SK-N-SH (cell line): ENCODE data around the gene IGSF11. TPM values are rescaled to one million over a fixed set of nuclear protein-coding genes. Genes with fewer than 3 reads are reported as not detected.

ENCODE experiments used
- CTCF ChIA-PET: fragments of 300-600, 350-600 bp; formaldehyde crosslinking; extraction: SDS; loops from one replicate; lab custom pipeline; 2021; lab: Yijun Ruan, JAX
- POLR2A ChIA-PET: fragments of 350-600 bp; sonication (Branson Sonifier 250); formaldehyde crosslinking; extraction: SDS; loops from one replicate; lab custom pipeline; 2020; ENCODE audit warnings: antibody characterized with exemption, inconsistent platforms; lab: Yijun Ruan, JAX
- DNase-seq: peaks from one replicate; pipeline ENCODE4 v3.0.0; 2012
- H2AFZ ChIP-seq: fragments of 200-600 bp; sonication (generic); 2 replicates; pipeline ENCODE4 v1.8.1; 2016; ENCODE audit warnings: antibody characterized with exemption, mild to moderate bottlenecking, low read depth
- H3F3A ChIP-seq: fragments of 200-600 bp; sonication (generic); replicated peaks from 2 replicates; pipeline ENCODE3; 2016; ENCODE audit warnings: antibody characterized with exemption, mild to moderate bottlenecking; ENCODE audit not compliant: insufficient read depth
- H3K27ac ChIP-seq, 2 experiments: fragments of 200-500 bp in 1 of 2; fragments of 200-600 bp in 1 of 2; sonication (Bioruptor generic) in 1 of 2; sonication (generic), shearing (Covaris generic) in 1 of 2; 2 replicates each; pipeline versions ENCODE4 v1.5.1 to v1.6.1; 2014 to 2016; ENCODE audit warnings: low read depth in 2 of 2, inconsistent platforms in 1 of 2, low read length in 1 of 2, mild to moderate bottlenecking in 1 of 2, mixed read lengths in 1 of 2
- H3K27me3 ChIP-seq: fragments of 200-600 bp; sonication (generic), shearing (Covaris generic); 2 replicates; pipeline ENCODE4 v1.6.1; 2016; ENCODE audit warnings: mixed run types; ENCODE audit not compliant: insufficient read depth
- H3K36me3 ChIP-seq, 2 experiments: fragments of 200-500 bp in 1 of 2; fragments of 200-600 bp in 1 of 2; sonication (Bioruptor generic) in 1 of 2; sonication (generic) in 1 of 2; replicated peaks in 1 of 2; 2 replicates each; pipeline versions ENCODE3 to v1.5.1; 2014 to 2016; ENCODE audit warnings: low read length in 1 of 2, mild to moderate bottlenecking in 1 of 2; ENCODE audit not compliant: insufficient read depth in 2 of 2, control insufficient read depth in 1 of 2
- H3K4me1 ChIP-seq, 2 experiments: fragments of 200-500 bp in 1 of 2; fragments of 200-600 bp in 1 of 2; sonication (Bioruptor generic) in 1 of 2; sonication (generic), shearing (Covaris generic) in 1 of 2; 2 replicates each; pipeline versions ENCODE4 v1.5.1 to v1.6.1; 2014 to 2016; ENCODE audit warnings: low read depth in 1 of 2, low read length in 1 of 2, mixed run types in 1 of 2; ENCODE audit not compliant: insufficient read depth in 2 of 2, control insufficient read depth in 1 of 2
- H3K4me2 ChIP-seq: fragments of 200-600 bp; sonication (generic), shearing (Covaris generic); 2 replicates; pipeline ENCODE4 v1.6.1; 2017; ENCODE audit warnings: mixed run types
- H3K4me3 ChIP-seq, 2 experiments: fragments of 200-500 bp in 1 of 2; fragments of 200-600 bp in 1 of 2; sonication (Bioruptor generic) in 1 of 2; sonication (generic), shearing (Covaris generic) in 1 of 2; 2 replicates each; pipeline versions ENCODE4 v1.5.1 to v1.8.1; 2014 to 2016; ENCODE audit warnings: low read depth in 2 of 2, inconsistent platforms in 1 of 2, low read length in 1 of 2, mild to moderate bottlenecking in 1 of 2, mixed read lengths in 1 of 2, moderate library complexity in 1 of 2
- H3K79me2 ChIP-seq: fragments of 200-600 bp; sonication (generic); 2 replicates; pipeline ENCODE4 v1.8.1; 2017; ENCODE audit warnings: mild to moderate bottlenecking; ENCODE audit not compliant: insufficient read depth
- H3K9ac ChIP-seq: fragments of 200-600 bp; sonication (generic); 2 replicates; pipeline ENCODE4 v1.6.1; 2017; ENCODE audit warnings: mixed run types
- H3K9me2 ChIP-seq: fragments of 200-600 bp; sonication (generic); 2 replicates; pipeline ENCODE4 v1.6.1; 2017; ENCODE audit warnings: mixed run types
- H3K9me3 ChIP-seq: fragments of 200-600 bp; sonication (generic); 2 replicates; pipeline ENCODE4 v1.6.1; 2017; ENCODE audit warnings: mixed run types, mild to moderate bottlenecking, moderate library complexity
- H4K20me1 ChIP-seq: fragments of 200-600 bp; sonication (generic); 2 replicates; pipeline ENCODE4 v1.6.1; 2017; ENCODE audit warnings: mild to moderate bottlenecking, mixed run types; ENCODE audit not compliant: insufficient read depth
- EP300 ChIP-seq, 2 experiments: IDR thresholded peaks; 2 replicates each; pipeline versions ENCODE4 v1.4.0 to v1.6.1; 2012; ENCODE audit warnings: borderline replicate concordance in 1 of 2, low read depth in 1 of 2, low read length in 1 of 2
- EZH2phosphoT487 ChIP-seq: fragments of 200-600 bp; sonication (generic); IDR thresholded peaks from 2 replicates; pipeline ENCODE4 v1.6.1; 2017; ENCODE audit warnings: low read depth, mixed run types, mild to moderate bottlenecking, antibody characterized with exemption, moderate library complexity, borderline replicate concordance
- FOXJ3 ChIP-seq: sonication (generic); formaldehyde crosslinking; IDR thresholded peaks from 2 replicates; pipeline ENCODE4 v1.5.1; 2020; ENCODE audit warnings: mild to moderate bottlenecking, missing genetic modification reagents
- GABPA ChIP-seq: IDR thresholded peaks from 2 replicates; pipeline ENCODE4 v1.4.0; 2012; ENCODE audit warnings: low read depth, mild to moderate bottlenecking
- GATA2 ChIP-seq: sonication (generic); formaldehyde crosslinking; IDR thresholded peaks from 2 replicates; pipeline ENCODE4 v1.5.0; 2020; ENCODE audit warnings: mild to moderate bottlenecking, missing genetic modification reagents
- JUND ChIP-seq: IDR thresholded peaks from 2 replicates; pipeline ENCODE4 v1.4.0; 2012
- MEF2A ChIP-seq: IDR thresholded peaks from 2 replicates; pipeline ENCODE4 v1.4.0; 2012; ENCODE audit warnings: low read depth, borderline replicate concordance
- NRF1 ChIP-seq: IDR thresholded peaks from 2 replicates; pipeline ENCODE4 v1.6.1; 2012; ENCODE audit warnings: low read depth, mild to moderate bottlenecking, low read length
- POLR2AphosphoS5 ChIP-seq: IDR thresholded peaks from 2 replicates; pipeline ENCODE4 v1.6.1; 2012; ENCODE audit warnings: low read depth, low read length
- RAD21 ChIP-seq: IDR thresholded peaks from 2 replicates; pipeline ENCODE4 v1.6.1; 2012; ENCODE audit warnings: mild to moderate bottlenecking, low read length
- RCOR1 ChIP-seq: fragments of 150-350 bp; IDR thresholded peaks from 2 replicates; pipeline ENCODE4 v1.6.1; 2017; ENCODE audit warnings: antibody characterized with exemption, low read length
- RXRA ChIP-seq: IDR thresholded peaks from 2 replicates; pipeline ENCODE4 v1.4.0; 2012; ENCODE audit warnings: low read depth, mild to moderate bottlenecking, borderline replicate concordance
- TEAD4 ChIP-seq: IDR thresholded peaks from 2 replicates; pipeline ENCODE4 v1.4.0; 2012; ENCODE audit warnings: mild to moderate bottlenecking, borderline replicate concordance; ENCODE audit not compliant: insufficient read depth
- YY1 ChIP-seq: IDR thresholded peaks from 2 replicates; pipeline ENCODE4 v1.4.0; 2012; ENCODE audit warnings: low read depth, mild to moderate bottlenecking
- WGBS: methylation state at CpG from one replicate; pipeline ENCODE4 v1.1.6; 2017; ENCODE audit warnings: low lambda C conversion rate; 5-methylcytosine and 5-hydroxymethylcytosine counted together
- polyA plus RNA-seq, 3 experiments: library from polyadenylated mRNA; depleted of rRNA; stranded (reverse); fragments of >200 nt; gene quantifications; 2 replicates each; pipeline ENCODE4 v1.2.3, GENCODE V29; 2012
- TF ChIP-seq, protein P1 (sequence below): IDR thresholded peaks from 2 replicates; pipeline ENCODE4 v1.4.0; 2012; ENCODE audit warnings: low read depth, borderline replicate concordance
- TF ChIP-seq, protein P2 (sequence below): fragments of 150-350 bp; IDR thresholded peaks from 2 replicates; pipeline ENCODE4 v1.6.1; 2016; ENCODE audit warnings: mild to moderate bottlenecking, low read depth, low read length
- TF ChIP-seq, protein P3 (sequence below): IDR thresholded peaks from 2 replicates; pipeline ENCODE4 v1.4.0; 2012; ENCODE audit warnings: low read depth
- TF ChIP-seq, protein P4 (sequence below): fragments of 200-600 bp; sonication (generic); IDR thresholded peaks from 2 replicates; pipeline ENCODE4 v1.6.1; 2017; ENCODE audit warnings: antibody characterized with exemption, mild to moderate bottlenecking, moderate library complexity
- TF ChIP-seq, protein P5 (sequence below): IDR thresholded peaks from 2 replicates; pipeline ENCODE4 v1.4.0; 2012; ENCODE audit warnings: low read depth, borderline replicate concordance

Gene IGSF11
- polyA plus RNA-seq, 1 of the 3 experiments (the other 2 are of a cell fraction), result 0.07 TPM

DNA sequence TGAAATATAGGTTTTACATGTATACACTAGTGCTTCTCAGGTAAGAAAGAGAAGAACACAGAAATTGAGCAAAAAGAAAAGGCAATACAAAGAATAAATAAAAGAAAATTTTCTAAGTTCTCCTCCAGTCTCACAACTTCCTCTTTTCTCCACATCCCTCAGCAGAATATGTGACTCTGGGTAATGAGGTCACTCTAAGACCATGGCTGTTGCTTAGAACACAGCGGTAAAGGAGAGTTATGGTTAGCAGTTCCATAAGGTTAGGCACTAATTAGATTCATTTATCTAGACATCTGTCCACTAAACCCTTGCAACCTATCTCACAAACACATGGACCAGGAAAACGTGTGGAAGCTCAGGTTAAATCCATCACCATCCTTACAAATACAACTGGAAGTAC is 47.9 kb downstream of the IGSF11 start (continued):
- TF ChIP-seq, protein P1, sequence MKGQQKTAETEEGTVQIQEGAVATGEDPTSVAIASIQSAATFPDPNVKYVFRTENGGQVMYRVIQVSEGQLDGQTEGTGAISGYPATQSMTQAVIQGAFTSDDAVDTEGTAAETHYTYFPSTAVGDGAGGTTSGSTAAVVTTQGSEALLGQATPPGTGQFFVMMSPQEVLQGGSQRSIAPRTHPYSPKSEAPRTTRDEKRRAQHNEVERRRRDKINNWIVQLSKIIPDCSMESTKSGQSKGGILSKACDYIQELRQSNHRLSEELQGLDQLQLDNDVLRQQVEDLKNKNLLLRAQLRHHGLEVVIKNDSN, result no peak
- TF ChIP-seq YY1 (no peak), RCOR1 (no peak), GATA2 (CRISPR knock-in tag) (no peak), MEF2A (no peak)
- TF ChIP-seq, protein P2, sequence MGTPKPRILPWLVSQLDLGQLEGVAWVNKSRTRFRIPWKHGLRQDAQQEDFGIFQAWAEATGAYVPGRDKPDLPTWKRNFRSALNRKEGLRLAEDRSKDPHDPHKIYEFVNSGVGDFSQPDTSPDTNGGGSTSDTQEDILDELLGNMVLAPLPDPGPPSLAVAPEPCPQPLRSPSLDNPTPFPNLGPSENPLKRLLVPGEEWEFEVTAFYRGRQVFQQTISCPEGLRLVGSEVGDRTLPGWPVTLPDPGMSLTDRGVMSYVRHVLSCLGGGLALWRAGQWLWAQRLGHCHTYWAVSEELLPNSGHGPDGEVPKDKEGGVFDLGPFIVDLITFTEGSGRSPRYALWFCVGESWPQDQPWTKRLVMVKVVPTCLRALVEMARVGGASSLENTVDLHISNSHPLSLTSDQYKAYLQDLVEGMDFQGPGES, result no peak
- TF ChIP-seq, all 33 proteins: peak for 0

DNA sequence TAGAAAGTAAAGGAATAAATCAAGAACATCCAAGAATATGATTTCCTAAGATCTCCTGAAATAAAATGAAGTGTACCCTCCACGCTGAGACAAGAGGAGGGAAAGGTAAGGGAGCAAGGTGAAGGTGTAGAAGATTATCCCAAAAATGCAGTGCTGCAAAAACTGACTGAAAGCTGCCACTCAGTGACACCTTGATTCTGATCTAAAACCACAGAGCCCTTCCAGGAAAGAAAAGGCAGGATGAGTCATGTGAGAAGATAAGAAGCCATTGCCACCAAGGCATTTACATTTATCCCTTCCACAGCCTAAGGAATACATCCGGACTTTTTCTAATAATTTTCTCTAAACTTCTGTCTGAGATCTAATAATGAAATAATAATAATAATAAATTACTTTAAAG is 49.9 kb downstream of the IGSF11 start:
- no peaks in the 10 kb centered on the region for H3K79me2 ChIP-seq
- H3K27me3 ChIP-seq, result no peaks in the 10 kb centered on the region
- H3K9ac ChIP-seq, result no peak overlapping the region
- 11% methylated on average over 2 of the region's 2 CpGs for WGBS
- no peaks in the 10 kb centered on the region for H3K9me3 ChIP-seq
- peaks cover 0 to 4% of the 10 kb centered on the region in 2 experiments; a peak in 2 of 4 replicates for H3K4me1 ChIP-seq
- ChIA-PET POLR2A (no interaction called here), CTCF (no interaction called here)
- no peaks in the 10 kb centered on the region for H4K20me1 ChIP-seq
- H3K4me2 ChIP-seq, result no peak overlapping the region
- DNase-seq, result no peak
- no peaks in the 10 kb centered on the region for H3K9me2 ChIP-seq
- no peak overlapping the region for H3K4me3 ChIP-seq
- no peak for TF ChIP-seq RAD21
- TF ChIP-seq GABPA, result no peak
- TF ChIP-seq NRF1, result no peak
- TF ChIP-seq TEAD4, result no peak
- TF ChIP-seq RXRA, result no peak
- TF ChIP-seq, protein P3, sequence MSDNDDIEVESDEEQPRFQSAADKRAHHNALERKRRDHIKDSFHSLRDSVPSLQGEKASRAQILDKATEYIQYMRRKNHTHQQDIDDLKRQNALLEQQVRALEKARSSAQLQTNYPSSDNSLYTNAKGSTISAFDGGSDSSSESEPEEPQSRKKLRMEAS, result no peak
- TF ChIP-seq POLR2AphosphoS5, result no peak
- no peak for TF ChIP-seq RCOR1
- TF ChIP-seq, protein P2, result no peak
- TF ChIP-seq EP300 (IDR thresholded peaks at IDR 0.05; ENCODE audit: borderline replicate concordance in 1 of 2, low read depth in 1 of 2, low read length in 1 of 2), result no peak
- no peak for TF ChIP-seq FOXJ3 (CRISPR knock-in tag)
- TF ChIP-seq EZH2phosphoT487, result no peak
- TF ChIP-seq, protein P4, sequence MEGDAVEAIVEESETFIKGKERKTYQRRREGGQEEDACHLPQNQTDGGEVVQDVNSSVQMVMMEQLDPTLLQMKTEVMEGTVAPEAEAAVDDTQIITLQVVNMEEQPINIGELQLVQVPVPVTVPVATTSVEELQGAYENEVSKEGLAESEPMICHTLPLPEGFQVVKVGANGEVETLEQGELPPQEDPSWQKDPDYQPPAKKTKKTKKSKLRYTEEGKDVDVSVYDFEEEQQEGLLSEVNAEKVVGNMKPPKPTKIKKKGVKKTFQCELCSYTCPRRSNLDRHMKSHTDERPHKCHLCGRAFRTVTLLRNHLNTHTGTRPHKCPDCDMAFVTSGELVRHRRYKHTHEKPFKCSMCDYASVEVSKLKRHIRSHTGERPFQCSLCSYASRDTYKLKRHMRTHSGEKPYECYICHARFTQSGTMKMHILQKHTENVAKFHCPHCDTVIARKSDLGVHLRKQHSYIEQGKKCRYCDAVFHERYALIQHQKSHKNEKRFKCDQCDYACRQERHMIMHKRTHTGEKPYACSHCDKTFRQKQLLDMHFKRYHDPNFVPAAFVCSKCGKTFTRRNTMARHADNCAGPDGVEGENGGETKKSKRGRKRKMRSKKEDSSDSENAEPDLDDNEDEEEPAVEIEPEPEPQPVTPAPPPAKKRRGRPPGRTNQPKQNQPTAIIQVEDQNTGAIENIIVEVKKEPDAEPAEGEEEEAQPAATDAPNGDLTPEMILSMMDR, result no peak
- no peak for TF ChIP-seq YY1
- no peak for TF ChIP-seq JUND
- TF ChIP-seq, protein P5, sequence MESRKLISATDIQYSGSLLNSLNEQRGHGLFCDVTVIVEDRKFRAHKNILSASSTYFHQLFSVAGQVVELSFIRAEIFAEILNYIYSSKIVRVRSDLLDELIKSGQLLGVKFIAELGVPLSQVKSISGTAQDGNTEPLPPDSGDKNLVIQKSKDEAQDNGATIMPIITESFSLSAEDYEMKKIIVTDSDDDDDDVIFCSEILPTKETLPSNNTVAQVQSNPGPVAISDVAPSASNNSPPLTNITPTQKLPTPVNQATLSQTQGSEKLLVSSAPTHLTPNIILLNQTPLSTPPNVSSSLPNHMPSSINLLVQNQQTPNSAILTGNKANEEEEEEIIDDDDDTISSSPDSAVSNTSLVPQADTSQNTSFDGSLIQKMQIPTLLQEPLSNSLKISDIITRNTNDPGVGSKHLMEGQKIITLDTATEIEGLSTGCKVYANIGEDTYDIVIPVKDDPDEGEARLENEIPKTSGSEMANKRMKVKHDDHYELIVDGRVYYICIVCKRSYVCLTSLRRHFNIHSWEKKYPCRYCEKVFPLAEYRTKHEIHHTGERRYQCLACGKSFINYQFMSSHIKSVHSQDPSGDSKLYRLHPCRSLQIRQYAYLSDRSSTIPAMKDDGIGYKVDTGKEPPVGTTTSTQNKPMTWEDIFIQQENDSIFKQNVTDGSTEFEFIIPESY, result no peak
- H3K27ac ChIP-seq, result no peak overlapping the region
- H3F3A ChIP-seq, result no peaks in the 10 kb centered on the region
- no peak overlapping the region for H2AFZ ChIP-seq
- no peaks in the 10 kb centered on the region for H3K36me3 ChIP-seq
